ENCODE data around the gene MVB12B. TPM values are rescaled to one million over a fixed set of nuclear protein-coding genes. Genes with fewer than 3 reads are reported as not detected.

Gene MVB12B
- total and polyA plus RNA-seq, 2 experiments from 2014 or later, result 19.0 to 29.9 TPM

GRCh38 chr9:126478216-126478981 lies 151.8 kb downstream of the MVB12B start:
- Histone ChIP-seq H3K27me3 (no peaks in the 10 kb centered on the region), H3K9me3 (ENCODE audit: low read depth) (no peaks in the 10 kb centered on the region), H3K4me1 (ENCODE audit: low read depth) (peaks cover 7% of the 10 kb centered on the region), H3K36me3 (no peaks in the 10 kb centered on the region), H3K27ac (no peak overlapping the region), H3K4me3 (no peak overlapping the region)
- no peak for DNase-seq (ENCODE audit: low read depth in 1 of 2, low spot score in 1 of 2)
- TF ChIP-seq, protein P1, sequence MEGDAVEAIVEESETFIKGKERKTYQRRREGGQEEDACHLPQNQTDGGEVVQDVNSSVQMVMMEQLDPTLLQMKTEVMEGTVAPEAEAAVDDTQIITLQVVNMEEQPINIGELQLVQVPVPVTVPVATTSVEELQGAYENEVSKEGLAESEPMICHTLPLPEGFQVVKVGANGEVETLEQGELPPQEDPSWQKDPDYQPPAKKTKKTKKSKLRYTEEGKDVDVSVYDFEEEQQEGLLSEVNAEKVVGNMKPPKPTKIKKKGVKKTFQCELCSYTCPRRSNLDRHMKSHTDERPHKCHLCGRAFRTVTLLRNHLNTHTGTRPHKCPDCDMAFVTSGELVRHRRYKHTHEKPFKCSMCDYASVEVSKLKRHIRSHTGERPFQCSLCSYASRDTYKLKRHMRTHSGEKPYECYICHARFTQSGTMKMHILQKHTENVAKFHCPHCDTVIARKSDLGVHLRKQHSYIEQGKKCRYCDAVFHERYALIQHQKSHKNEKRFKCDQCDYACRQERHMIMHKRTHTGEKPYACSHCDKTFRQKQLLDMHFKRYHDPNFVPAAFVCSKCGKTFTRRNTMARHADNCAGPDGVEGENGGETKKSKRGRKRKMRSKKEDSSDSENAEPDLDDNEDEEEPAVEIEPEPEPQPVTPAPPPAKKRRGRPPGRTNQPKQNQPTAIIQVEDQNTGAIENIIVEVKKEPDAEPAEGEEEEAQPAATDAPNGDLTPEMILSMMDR (IDR thresholded peaks at IDR 0.05; ENCODE audit: low read depth, low read length), result no peak

DNA sequence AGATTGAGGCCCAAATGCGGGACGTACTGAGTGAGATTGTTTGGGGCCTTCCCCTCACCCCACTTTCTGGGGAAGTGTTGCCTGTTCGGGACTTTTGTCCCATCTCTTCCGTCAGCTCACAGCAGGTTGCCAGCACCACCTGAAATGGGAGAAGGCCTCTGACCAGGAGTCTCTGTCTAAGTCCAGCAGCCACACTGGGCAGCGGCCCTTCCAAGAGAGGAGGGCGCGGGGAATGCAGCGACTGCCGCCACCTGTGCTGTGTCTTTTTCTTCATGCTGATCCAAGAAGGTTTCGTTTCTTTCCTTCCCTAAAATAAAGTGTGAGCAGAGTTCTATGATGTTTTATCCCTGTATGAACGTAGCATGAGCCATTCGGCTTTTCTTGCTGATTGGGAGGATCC lies 152.9 kb downstream of the MVB12B start:
- Histone ChIP-seq H3K27me3 (no peaks in the 10 kb centered on the region), H3K4me1 (ENCODE audit: low read depth) (peaks cover 7% of the 10 kb centered on the region), H3K4me3 (no peak overlapping the region), H3K36me3 (peaks cover 3% of the 10 kb centered on the region), H3K9me3 (ENCODE audit: low read depth) (no peaks in the 10 kb centered on the region), H3K27ac (no peak overlapping the region)
- no peak for DNase-seq (ENCODE audit: low read depth in 1 of 2, low spot score in 1 of 2)
- TF ChIP-seq, protein P1 (IDR thresholded peaks at IDR 0.05; ENCODE audit: low read depth, low read length), result no peak

DNA sequence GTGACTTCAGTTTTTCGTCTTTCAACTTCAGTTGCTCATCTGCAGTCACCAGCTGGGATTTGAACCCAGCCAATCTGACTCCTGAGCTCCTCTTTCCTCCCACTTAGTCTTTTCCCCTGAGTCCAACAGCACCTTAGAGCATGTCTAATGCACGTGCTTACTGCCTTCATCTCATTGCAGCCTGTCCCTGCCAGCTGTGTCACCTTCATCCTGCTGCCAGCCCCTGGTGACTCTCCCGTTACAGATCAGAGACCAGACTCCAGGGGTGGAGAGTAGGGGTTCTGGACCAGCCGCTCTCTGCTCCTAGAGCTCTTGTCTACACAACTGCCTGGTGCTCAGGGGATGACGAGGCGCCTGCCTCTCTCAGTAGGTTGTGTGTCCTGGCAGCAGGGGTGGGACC lies 154.2 kb downstream of the MVB12B start:
- Histone ChIP-seq H3K27ac (no peak overlapping the region), H3K4me1 (ENCODE audit: low read depth) (peaks cover 7% of the 10 kb centered on the region), H3K36me3 (peaks cover 3% of the 10 kb centered on the region), H3K27me3 (no peaks in the 10 kb centered on the region), H3K4me3 (no peak overlapping the region), H3K9me3 (ENCODE audit: low read depth) (no peaks in the 10 kb centered on the region)
- TF ChIP-seq, protein P1 (IDR thresholded peaks at IDR 0.05; ENCODE audit: low read depth, low read length), result no peak
- no peak for DNase-seq (ENCODE audit: low read depth in 1 of 2, low spot score in 1 of 2)

- TF ChIP-seq, protein P1 (IDR thresholded peaks at IDR 0.05; ENCODE audit: low read depth, low read length), result no peak
Observed at GRCh38 chr9:126481862-126482261, 155.2 kb downstream of the MVB12B start.

GRCh38 chr9:126482361-126483044 lies 155.9 kb downstream of the MVB12B start:
- Histone ChIP-seq H3K27me3 (no peaks in the 10 kb centered on the region), H3K4me3 (no peak overlapping the region), H3K27ac (no peak overlapping the region)

More at GRCh38 chr9:126481862-126482261, 155.2 kb downstream of the MVB12B start:
- peaks cover 7% of the 10 kb centered on the region for H3K4me1 ChIP-seq (ENCODE audit: low read depth)
- no peak overlapping the region for H3K27ac ChIP-seq
- DNase-seq (ENCODE audit: low read depth in 1 of 2, low spot score in 1 of 2), result no peak
- peaks cover 3% of the 10 kb centered on the region for H3K36me3 ChIP-seq
- H3K27me3 ChIP-seq, result no peaks in the 10 kb centered on the region
- no peaks in the 10 kb centered on the region for H3K9me3 ChIP-seq (ENCODE audit: low read depth)
- H3K4me3 ChIP-seq, result no peak overlapping the region

More at GRCh38 chr9:126482361-126483044, 155.9 kb downstream of the MVB12B start:
- Histone ChIP-seq H3K9me3 (ENCODE audit: low read depth) (no peaks in the 10 kb centered on the region), H3K36me3 (peaks cover 3% of the 10 kb centered on the region), H3K4me1 (ENCODE audit: low read depth) (peaks cover 7% of the 10 kb centered on the region)
- DNase-seq (ENCODE audit: low read depth in 1 of 2, low spot score in 1 of 2), result peak; percentile 76 to 84
- TF ChIP-seq, protein P1 (IDR thresholded peaks at IDR 0.05; ENCODE audit: low read depth, low read length), result no peak
